A549 (cell line): ENCODE results near the gene AP2B1. TPM values are rescaled to one million over a fixed set of nuclear protein-coding genes. Genes with fewer than 3 reads are reported as not detected.

Experiments used
- ATAC-seq, 2 experiments: fragments of 200-7000 bp in 1 of 2; fragments of >200 bp in 1 of 2; cut with Nextera tagmentation in 1 of 2; cut with Tn5 transposase in 1 of 2; 3 replicates each; pipeline versions ENCODE4 v1.8.0 to v1.9.1; 2018 to 2020; ENCODE audit warnings: mild to moderate bottlenecking in 1 of 2, moderate library complexity in 1 of 2
- CTCF ChIA-PET: fragments of 300-600 bp; sonication (Branson Sonifier 250); formaldehyde crosslinking; extraction: SDS; loops from one replicate; lab custom pipeline; 2021; ENCODE audit warnings: antibody characterized with exemption, inconsistent platforms; lab: Yijun Ruan, JAX
- POLR2A ChIA-PET: fragments of 350-600 bp; formaldehyde crosslinking; extraction: SDS; loops from one replicate; lab custom pipeline; 2021; ENCODE audit warnings: antibody characterized with exemption, inconsistent platforms; lab: Yijun Ruan, JAX
- DNase-seq, 2 experiments: peaks; one replicate each; pipeline versions ENCODE4 v3.0.0 to v3.0.0-alpha.2; 2011 to 2016; ENCODE audit warnings: low read depth in 1 of 2, low spot score in 1 of 2
- FAIRE-seq: peaks from 2 replicates; lab custom pipeline; 2011; peaks lifted over from hg19 to GRCh38; lab: Jason Lieb, UNC
- H3K27ac ChIP-seq, 2 experiments: fragments of >200 bp; sonication (Bioruptor Twin); formaldehyde crosslinking; 3 replicates each; pipeline ENCODE4 v1.5.1; 2016 to 2017
- H3K4me1 ChIP-seq: fragments of >200 bp; sonication (Bioruptor Twin); formaldehyde crosslinking; 3 replicates; pipeline ENCODE4 v1.6.1; 2016
- H3K4me2 ChIP-seq: fragments of >200 bp; sonication (Bioruptor Twin); formaldehyde crosslinking; 3 replicates; pipeline ENCODE4 v1.6.1; 2016
- H3K4me3 ChIP-seq: fragments of >200 bp; sonication (Bioruptor Twin); formaldehyde crosslinking; 3 replicates; pipeline ENCODE4 v1.5.1; 2016
- H3K9me3 ChIP-seq: fragments of >200 bp; sonication (Bioruptor Twin); formaldehyde crosslinking; 3 replicates; pipeline ENCODE4 v1.6.1; 2016
- ATOH8 ChIP-seq: fragments of 250-450 bp; sonication (Bioruptor Pico); IDR thresholded peaks from 2 replicates; pipeline ENCODE4 v1.5.0; 2020; ENCODE audit warnings: low read depth, mild to moderate bottlenecking, moderate library complexity
- BCL3 ChIP-seq: fragments of >200 bp; sonication (Bioruptor Twin); formaldehyde crosslinking; IDR thresholded peaks from 3 replicates; pipeline ENCODE4 v1.6.1; 2016
- BHLHE40 ChIP-seq: IDR thresholded peaks from 2 replicates; pipeline ENCODE4 v1.6.1; 2012; ENCODE audit warnings: low read depth, low read length, inconsistent platforms
- CBX8 ChIP-seq: fragments of 200-600 bp; sonication (generic); IDR thresholded peaks from 2 replicates; pipeline ENCODE4 v1.6.1; 2016
- CHD4 ChIP-seq: fragments of 200-600 bp; sonication (generic); IDR thresholded peaks from 2 replicates; pipeline ENCODE4 v1.6.1; 2016; ENCODE audit warnings: antibody characterized with exemption, mild to moderate bottlenecking, borderline replicate concordance
- CTCF ChIP-seq: fragments of >200 bp; sonication (Bioruptor Twin); formaldehyde crosslinking; IDR thresholded peaks from 3 replicates; pipeline ENCODE4 v1.5.1; 2016
- EHF ChIP-seq: fragments of 250-450 bp; sonication (Bioruptor Pico); IDR thresholded peaks from 2 replicates; pipeline ENCODE4 v1.5.0; 2020; ENCODE audit warnings: mild to moderate bottlenecking
- EHMT2 ChIP-seq: fragments of 200-600 bp; sonication (generic); IDR thresholded peaks from 2 replicates; pipeline ENCODE4 v1.6.1; 2016; ENCODE audit warnings: antibody characterized with exemption, low read depth, mild to moderate bottlenecking, moderate library complexity
- ELK1 ChIP-seq: fragments of 150-350 bp; IDR thresholded peaks from 2 replicates; pipeline ENCODE4 v1.6.1; 2014; ENCODE audit warnings: low read depth, mild to moderate bottlenecking, low read length
- FOSB ChIP-seq: fragments of 250-450 bp; sonication (Bioruptor Pico); IDR thresholded peaks from 2 replicates; pipeline ENCODE4 v1.5.0; 2020; ENCODE audit warnings: mild to moderate bottlenecking, moderate library complexity
- FOXS1 ChIP-seq: fragments of 250-450 bp; sonication (Bioruptor Pico); IDR thresholded peaks from 2 replicates; pipeline ENCODE4 v1.5.0; 2020; ENCODE audit warnings: mild to moderate bottlenecking, moderate library complexity
- GATA3 ChIP-seq: IDR thresholded peaks from 2 replicates; pipeline ENCODE4 v1.6.1; 2012; ENCODE audit warnings: borderline replicate concordance
- HDAC2 ChIP-seq: fragments of 200-600 bp; sonication (generic); IDR thresholded peaks from 2 replicates; pipeline ENCODE4 v1.6.1; 2016
- HMGXB4 ChIP-seq: fragments of 250-450 bp; sonication (Bioruptor Pico); IDR thresholded peaks from 2 replicates; pipeline ENCODE4 v1.5.0; 2021; ENCODE audit warnings: mild to moderate bottlenecking, moderate library complexity, borderline replicate concordance
- HOXA7 ChIP-seq: fragments of 250-450 bp; sonication (Bioruptor Pico); IDR thresholded peaks from 2 replicates; pipeline ENCODE4 v1.5.0; 2020; ENCODE audit warnings: mild to moderate bottlenecking, moderate library complexity
- HOXB5 ChIP-seq: fragments of 250-450 bp; sonication (Bioruptor Pico); IDR thresholded peaks from 2 replicates; pipeline ENCODE4 v1.5.0; 2020; ENCODE audit warnings: mild to moderate bottlenecking, moderate library complexity
- JUNB ChIP-seq: fragments of >200 bp; sonication (Bioruptor Twin); formaldehyde crosslinking; IDR thresholded peaks from 2 replicates; pipeline ENCODE4 v1.6.1; 2016
- MAFK ChIP-seq: fragments of 450-650 bp; IDR thresholded peaks from 2 replicates; pipeline ENCODE4 v1.6.1; 2014; ENCODE audit not compliant: partially characterized antibody
- POLR2A ChIP-seq: IDR thresholded peaks from 2 replicates; pipeline ENCODE4 v1.6.1; 2012; ENCODE audit warnings: mild to moderate bottlenecking, low read length
- RAD21 ChIP-seq, 2 experiments: fragments of >200 bp in 1 of 2; sonication (Bioruptor Twin) in 1 of 2; formaldehyde crosslinking in 1 of 2; IDR thresholded peaks in 1 of 2; conservative IDR thresholded peaks in 1 of 2; 2 replicates in 1 of 2; 3 replicates in 1 of 2; pipeline ENCODE4 v1.6.1; 2012 to 2018; ENCODE audit warnings: inconsistent platforms in 1 of 2
- RCOR1 ChIP-seq: fragments of 150-350 bp; IDR thresholded peaks from 2 replicates; pipeline ENCODE4 v1.6.1; 2014; ENCODE audit warnings: antibody characterized with exemption, low read length, low read depth
- REST ChIP-seq: fragments of 200-600 bp; sonication (generic); IDR thresholded peaks from 2 replicates; pipeline ENCODE4 v1.6.1; 2016; ENCODE audit warnings: antibody characterized with exemption, mild to moderate bottlenecking, moderate library complexity
- RFX5 ChIP-seq: fragments of 450-650 bp; IDR thresholded peaks from 2 replicates; pipeline ENCODE4 v1.7.1; 2014; ENCODE audit warnings: antibody characterized with exemption, mild to moderate bottlenecking, moderate library complexity
- RNF2 ChIP-seq: fragments of 200-600 bp; sonication (generic); IDR thresholded peaks from 2 replicates; pipeline ENCODE4 v1.6.1; 2016; ENCODE audit warnings: low read depth, mild to moderate bottlenecking, antibody characterized with exemption, moderate library complexity, borderline replicate concordance
- USF2 ChIP-seq: fragments of 450-650 bp; IDR thresholded peaks from 2 replicates; pipeline ENCODE4 v1.6.1; 2014; ENCODE audit warnings: antibody characterized with exemption
- ZC3H11A ChIP-seq: fragments of 450-650 bp; IDR thresholded peaks from 2 replicates; pipeline ENCODE4 v1.6.1; 2014; ENCODE audit warnings: antibody characterized with exemption, mild to moderate bottlenecking
- WGBS: methylation state at CpG from one replicate; pipeline ENCODE4 v1.1.6; 2017; ENCODE audit errors: missing lambda C conversion rate; 5-methylcytosine and 5-hydroxymethylcytosine counted together
- polyA minus RNA-seq: library from RNA; depleted of rRNA, polyadenylated mRNA; stranded (reverse); fragments of >200 nt; gene quantifications from 2 replicates; pipeline ENCODE4 v1.2.3, GENCODE V29; 2011; rRNA and poly(A)+ RNA removed
- polyA plus RNA-seq, 4 experiments: library from polyadenylated mRNA; depleted of rRNA in 3 of 4; stranded (reverse); fragments of >200 nt; fragmentation: RNase III in 1 of 4; extraction: RNeasy Plus Mini Kit Qiagen cat#74134 plus additional on column Dnase treatment in 1 of 4; gene quantifications; 2 replicates in 3 of 4; 3 replicates in 1 of 4; pipeline ENCODE4 v1.2.3, GENCODE V29; 2011 to 2017

AP2B1 gene
- polyA plus RNA-seq (2011; rRNA removed) (278 and 309 TPM in 2 replicates), polyA plus RNA-seq (2017; fragmentation: RNase III; extraction: RNeasy Plus Mini Kit Qiagen cat#74134 plus additional on column Dnase treatment) (110 to 139 TPM (median 114 TPM) in 3 replicates), polyA minus RNA-seq (339 and 362 TPM in 2 replicates)
- polyA plus RNA-seq (2012; cell fraction: cytosol; rRNA removed) = 83.4 and 99.0 TPM in 2 replicates
- 76.2 and 97.3 TPM in 2 replicates for polyA plus RNA-seq (2012; cell fraction: nucleus; rRNA removed)

- ATAC-seq (peak; percentile 88 to 91), FAIRE-seq (peak; percentile 93), DNase-seq (peak; percentile 95 to 99)
- ChIA-PET POLR2A (interaction anchor here (0.6 to 1.8 kb wide), 5 partner anchors 9 to 1249 kb away, joined by 3 to 43 read pairs (median 7); partner anchors contain the start of gene PEX12), CTCF (interaction anchor here (1.1 to 1.9 kb wide), 4 partner anchors 12 to 177 kb away, joined by 3 to 11 read pairs (median 6); no protein-coding TSS in a partner anchor)
- WGBS = 2% methylated on average over 46 of the region's 50 CpGs
- Histone ChIP-seq H3K9me3 (no peaks in the 10 kb centered on the region), H3K4me1 (peaks cover 39% of the 10 kb centered on the region), H3K4me3 (peak within 1 kb of the TSS; percentile 73), H3K4me2 (peak within 1 kb of the TSS; percentile 80), H3K27ac (peak within 1 kb of the TSS; percentile 91 to 94)
- TF ChIP-seq RFX5 (peak; percentile 80), JUNB (no peak), POLR2A (peak; percentile 76), RNF2 (no peak), ZC3H11A (no peak), HMGXB4 (CRISPR knock-in tag) (no peak), FOSB (0 out of 2 replicates have a peak, but pooled peaks have one; percentile 39), USF2 (no peak), ATOH8 (CRISPR knock-in tag) (no peak), MAFK (no peak), HDAC2 (no peak), RCOR1 (no peak), ELK1 (no peak), BCL3 (peak; percentile 81; the same call in 2 of the 3 replicates), REST (no peak; the same call in 1 of the 2 replicates), CTCF (no peak), HOXA7 (CRISPR knock-in tag) (no peak), CBX8 (no peak), RAD21 (conservative IDR thresholded peaks at IDR 0.05 in 1 of 2, IDR thresholded peaks at IDR 0.05 in 1 of 2) (no peak), BHLHE40 (0 out of 2 replicates have a peak, but pooled peaks have one; percentile 29), FOXS1 (CRISPR knock-in tag) (no peak), EHMT2 (no peak), EHF (CRISPR knock-in tag) (no peak), CHD4 (no peak), GATA3 (peak; percentile 28; the same call in 1 of the 2 replicates), HOXB5 (CRISPR knock-in tag) (no peak)
Measured at GRCh38 chr17:35587074-35587961, at the start of gene AP2B1. TSS of gene AP2B1 (plus strand) at chr17:35587322. CDS start at chr17:35594031, 6,709 bp downstream.
